ENCODE data around the gene SPPL2B.
"Not testable (repeated sequence)": the region's sequence is repeated elsewhere in the genome, so short reads cannot be mapped to it uniquely, and the experiment has no call there.

SPPL2B gene

DNA sequence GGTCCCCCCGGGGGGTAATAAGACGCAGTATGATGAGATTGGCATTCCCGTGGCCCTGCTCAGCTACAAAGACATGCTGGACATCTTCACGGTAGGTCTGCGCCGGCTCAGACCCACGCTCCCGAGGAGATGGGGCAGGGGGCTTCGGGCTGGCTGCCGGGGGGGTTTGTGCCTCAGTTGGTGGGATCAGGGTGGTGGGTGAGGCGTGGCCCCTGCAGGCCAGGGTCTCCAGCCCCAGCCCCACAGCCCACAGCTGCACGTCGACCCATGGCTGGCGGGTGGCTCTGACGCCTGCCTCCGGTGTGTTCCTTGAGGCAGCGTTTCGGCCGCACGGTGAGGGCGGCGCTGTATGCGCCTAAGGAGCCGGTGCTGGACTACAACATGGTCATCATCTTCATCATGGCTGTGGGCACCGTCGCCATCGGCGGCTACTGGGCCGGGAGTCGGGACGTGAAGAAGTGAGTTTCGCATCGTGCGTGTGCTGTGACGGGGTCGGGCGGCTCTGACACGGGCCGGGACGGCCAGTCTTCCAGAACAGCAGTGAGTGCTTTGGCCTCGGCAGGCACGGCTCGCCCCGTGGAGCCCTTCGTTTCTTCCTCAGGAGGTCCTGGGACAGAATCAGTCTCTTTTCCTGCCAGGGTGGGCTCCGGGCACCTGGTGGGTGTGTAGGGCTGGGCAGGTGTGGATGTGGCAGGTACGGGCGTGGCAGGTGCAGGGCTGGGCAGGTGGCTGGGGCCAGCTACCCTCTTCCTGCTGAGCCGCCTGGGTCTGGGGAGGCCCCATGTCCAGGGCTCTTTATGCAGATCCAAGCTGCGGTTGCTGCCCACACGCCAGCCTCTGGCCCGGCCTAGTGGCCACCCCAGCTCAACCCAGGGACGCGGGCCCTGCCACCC lies 10.5 kb downstream of the SPPL2B start:
- no peak for DNase-seq

DNA sequence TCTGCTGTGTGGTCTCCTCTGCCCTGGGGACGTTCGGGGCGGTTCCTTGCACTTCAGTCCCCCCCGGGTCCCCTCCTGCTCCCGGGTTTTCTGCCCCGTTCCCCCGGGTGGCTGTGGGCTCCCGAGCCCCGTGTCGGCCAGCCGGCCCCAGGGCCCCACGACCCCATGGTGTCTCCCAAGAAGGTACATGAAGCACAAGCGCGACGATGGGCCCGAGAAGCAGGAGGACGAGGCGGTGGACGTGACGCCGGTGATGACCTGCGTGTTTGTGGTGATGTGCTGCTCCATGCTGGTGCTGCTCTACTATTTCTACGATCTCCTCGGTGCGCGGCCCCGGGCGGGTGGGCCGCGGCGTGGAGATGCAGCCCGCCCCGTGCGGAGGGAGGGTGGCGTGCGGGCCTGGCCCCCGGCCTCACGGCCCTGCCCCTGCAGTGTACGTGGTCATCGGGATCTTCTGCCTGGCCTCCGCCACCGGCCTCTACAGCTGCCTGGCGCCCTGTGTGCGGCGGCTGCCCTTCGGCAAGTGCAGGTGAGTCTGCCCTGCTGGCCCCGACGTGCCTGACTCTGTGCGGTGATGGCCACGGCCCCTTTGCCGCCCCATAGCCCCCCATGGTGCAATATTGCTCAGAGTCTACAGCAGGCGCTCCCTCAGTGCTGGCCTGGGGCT lies 11.3 kb downstream of the SPPL2B start:
- DNase-seq: no peak

DNA sequence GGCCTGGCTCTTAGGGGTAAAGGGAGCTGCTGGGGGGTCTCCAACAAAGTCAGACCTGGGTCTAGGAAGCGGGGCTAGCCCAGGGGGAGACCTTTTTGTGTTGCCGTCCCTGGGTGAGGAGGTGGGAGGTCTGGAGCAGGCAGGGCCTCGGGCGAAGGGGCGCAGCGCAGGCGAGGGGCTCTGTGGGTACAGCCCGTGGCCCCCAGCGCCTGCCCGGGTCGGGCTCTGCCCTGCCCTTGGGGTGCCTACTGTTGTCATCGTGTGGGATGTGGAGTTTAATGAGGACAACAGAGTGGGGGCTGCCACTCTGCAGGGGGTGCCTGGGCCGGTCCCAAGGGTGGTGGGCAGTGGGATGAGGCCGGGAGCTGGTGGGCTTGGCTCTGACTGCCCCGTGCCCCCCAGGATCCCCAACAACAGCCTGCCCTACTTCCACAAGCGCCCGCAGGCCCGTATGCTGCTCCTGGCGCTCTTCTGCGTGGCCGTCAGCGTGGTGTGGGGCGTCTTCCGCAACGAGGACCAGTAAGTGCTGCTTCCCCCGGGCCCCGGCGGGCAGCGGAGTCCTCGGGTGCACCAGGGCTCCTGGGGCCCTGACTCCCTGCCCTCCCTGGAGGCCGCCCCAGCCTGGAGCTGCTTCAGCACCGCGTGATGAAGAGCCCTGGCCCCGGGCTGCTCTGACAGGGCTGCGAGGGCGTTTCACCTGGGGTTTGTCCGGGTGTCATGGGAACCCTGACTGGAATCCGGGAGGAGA lies 12.2 kb downstream of the SPPL2B start:
- DNase-seq: no peak

DNA sequence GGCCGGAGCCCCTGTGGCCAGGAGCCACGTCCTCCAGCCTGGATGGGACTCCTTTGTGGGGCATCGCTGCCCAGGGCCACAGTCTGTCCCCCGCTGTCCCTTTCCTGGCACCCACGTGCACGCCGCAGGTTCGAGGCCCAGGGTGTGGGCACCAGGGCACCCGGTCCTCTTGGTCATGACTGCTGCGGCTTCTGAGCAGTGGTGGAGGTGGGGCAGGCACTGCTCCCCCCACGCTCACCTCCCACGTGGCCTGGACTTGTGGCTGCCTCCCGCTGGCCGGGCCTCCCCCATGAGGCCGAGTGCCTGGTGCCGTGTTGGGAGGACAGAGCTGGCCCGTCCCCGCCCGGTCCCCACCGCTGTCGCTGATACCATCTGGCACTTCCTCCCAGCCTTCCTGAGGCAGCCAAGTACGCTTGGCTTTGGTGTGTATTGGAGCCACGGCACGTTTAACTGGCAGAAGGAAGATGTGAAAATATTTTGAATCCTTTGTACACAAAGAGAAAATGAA lies 12.8 kb downstream of the SPPL2B start:
- no peak for DNase-seq

DNA sequence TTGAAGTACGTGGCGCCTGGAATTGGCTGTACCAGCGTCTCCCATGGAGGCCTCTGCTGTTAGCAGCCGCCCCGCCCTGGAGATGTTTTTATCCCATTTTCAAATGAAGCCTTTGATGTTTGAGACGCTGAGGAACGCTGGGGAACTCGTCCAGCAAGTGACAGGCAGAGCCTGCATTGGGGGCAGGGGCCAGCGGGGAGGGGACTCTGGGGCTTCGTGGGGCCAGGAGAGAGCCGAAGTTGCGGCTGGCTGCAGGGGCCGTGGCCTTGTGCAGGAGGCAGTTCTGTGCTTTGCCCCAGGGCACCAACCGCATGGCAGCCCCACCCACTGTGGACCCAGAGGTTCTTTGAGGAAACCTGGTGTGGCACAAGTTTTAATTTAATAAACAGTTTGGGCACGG lies 13.5 kb downstream of the SPPL2B start:
- DNase-seq: no peak

DNA sequence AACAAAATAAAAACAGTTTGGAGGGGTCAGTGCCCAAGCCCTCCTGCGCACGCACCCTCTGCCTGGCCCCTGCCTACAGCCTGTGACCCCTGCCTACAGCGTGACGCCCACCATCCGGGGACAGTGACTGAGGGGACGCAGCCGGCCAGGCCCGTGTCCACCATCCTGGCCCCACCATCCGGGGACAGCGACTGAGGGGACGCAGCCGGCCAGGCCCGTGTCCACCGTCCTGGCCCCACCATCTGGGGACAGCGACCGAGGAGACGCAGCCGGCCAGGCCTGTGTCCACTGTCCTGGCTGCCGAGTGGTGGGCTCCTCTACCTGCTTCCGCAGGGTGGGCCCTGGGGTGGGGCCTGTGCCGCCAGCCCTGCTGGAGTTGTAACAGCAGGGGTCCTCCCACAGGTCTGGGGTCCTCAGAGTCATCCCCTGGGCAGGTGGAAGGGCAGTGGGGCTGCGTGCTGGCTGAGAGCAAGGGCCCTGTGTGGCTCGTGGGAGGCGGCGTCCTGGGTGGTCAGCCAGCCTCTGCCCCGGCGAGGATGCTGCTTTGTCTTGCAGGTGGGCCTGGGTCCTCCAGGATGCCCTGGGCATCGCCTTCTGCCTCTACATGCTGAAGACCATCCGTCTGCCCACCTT lies 14.3 kb downstream of the SPPL2B start:
- DNase-seq: no peak

DNA sequence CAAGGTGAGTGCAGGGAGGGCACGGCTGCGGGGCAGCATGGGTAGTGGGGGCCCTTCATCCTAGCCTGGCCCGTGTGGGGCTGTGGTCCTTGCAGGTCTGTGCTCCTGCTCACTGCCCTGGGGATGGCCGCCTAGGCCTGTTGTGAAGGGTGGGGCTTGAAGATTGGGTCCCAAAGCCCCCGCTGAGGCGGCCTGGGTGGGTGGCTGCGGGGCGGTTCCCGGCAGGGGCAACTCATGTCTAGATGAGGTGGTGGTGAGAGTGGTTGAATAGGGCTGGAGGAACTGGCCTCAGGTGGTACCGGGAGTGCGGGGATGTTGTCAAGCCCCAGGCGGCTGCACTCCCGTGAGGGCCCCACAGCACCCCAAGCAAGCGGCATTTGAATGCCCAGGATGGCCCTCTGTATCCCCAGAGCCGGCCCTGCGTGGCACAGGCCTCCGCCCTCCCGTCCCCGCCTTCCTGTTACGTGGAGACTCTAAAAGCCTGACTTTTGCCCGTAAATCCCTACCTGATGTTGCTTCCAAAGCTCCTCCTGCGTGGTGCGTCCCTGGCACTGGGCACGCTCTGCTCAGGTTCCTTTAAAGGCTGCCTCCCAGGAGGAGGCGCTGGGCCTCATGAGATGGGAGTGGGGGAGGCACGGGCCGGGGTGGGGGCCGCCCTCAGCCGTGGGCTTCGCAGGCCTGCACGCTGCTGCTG lies 15.0 kb downstream of the SPPL2B start:
- no peak for DNase-seq

DNA sequence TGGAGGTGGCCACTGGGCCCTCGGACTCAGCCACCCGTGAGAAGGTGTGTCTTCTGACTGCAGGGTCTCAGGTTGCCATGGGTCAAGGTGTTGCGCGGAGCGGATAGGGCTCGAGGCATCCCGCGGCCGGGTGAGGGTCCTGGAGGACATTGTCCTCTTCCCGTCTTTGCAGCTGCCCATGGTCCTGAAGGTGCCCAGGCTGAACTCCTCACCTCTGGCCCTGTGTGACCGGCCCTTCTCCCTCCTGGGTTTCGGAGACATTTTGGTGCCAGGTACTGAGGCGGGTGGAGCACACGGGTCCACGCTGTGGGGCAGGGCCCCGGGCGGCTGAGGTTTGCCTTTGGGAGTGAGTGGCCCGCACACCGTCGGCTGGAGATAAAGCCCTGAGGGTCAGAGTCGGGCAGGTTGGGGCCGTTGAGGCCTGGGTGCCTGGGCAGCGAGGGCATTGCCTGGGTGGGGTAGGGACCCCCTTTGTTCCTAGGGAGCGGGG lies 15.9 kb downstream of the SPPL2B start:
- no peak for DNase-seq

DNA sequence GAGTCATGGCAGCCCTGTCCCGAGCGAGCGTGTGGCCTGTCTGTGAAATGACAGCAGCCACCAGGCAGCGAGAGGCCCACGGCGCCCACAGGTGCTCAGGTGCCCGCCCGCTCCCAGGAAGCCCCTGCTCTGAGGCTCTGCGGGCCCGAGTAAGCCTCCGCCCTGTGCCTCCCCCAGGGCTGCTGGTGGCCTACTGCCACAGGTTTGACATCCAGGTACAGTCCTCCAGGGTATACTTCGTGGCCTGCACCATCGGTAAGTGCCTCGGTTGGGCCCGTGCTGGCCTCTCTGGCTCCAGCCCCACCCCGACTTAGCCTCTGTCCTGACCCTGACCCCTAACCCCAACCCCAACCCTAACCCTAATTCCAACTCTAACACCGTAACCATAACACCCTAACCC lies 16.6 kb downstream of the SPPL2B start:
- no peak for DNase-seq

DNA sequence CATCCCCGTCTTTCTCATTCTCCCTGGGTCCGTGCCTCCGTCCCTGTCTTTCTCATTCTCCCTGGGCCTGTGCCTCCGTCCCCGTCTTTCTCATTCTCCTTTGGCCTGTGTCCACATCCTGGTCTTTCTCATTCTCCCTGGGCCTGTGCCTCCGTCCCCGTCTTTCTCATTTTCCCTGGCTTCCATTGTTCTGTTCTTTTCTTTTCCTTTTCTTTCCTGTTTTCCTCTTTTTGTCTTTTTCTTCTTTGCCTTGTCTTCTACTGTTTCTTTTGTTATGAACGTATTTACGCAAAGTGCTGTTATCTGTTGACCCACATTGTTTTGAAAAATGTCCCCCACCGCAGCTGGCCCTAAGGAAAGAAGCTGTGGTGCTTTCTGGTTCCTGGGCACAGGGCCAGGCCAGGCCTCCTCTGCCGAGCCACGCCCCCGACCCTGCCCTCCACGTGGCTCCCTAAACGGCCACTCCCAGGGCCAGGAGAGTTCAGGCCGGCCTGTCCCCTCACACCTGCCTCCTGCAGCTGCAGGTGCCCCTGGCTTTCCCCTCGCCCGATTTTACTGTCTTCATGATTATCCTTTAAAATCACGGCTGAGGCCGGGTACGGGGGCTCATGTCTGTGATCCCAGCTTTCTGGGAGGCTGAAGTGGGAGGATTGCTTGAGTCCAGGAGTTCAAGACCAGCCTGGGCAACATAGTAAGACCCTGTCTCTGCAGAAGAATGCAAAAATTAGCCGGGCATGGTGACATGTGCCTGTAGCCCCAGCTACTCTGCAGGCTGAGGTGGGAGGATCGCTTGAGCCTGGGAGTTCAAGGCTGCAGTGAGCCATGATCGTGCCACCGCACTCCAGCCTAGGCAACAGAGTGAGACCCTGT lies 17.5 kb downstream of the SPPL2B start:
- DNase-seq: no peak

DNA sequence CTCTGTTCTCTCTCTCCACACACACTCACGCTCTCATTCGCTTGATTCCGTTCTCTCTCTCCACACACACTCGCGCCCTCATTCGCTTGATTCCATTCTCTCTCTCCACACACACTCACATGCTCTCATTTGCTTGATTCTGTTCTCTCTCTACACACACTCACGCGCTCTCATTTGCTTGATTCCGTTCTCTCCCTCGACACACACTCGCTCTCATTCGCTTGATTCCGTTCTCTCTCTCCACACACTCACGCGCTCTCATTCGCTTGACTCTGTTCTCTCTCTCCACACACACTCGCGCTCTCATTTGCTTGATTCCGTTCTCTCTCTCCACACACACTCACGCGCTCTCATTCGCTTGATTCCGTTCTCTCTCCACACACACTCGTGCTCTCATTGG lies 21.3 kb downstream of the SPPL2B start:
- not testable (repeated sequence) for DNase-seq

DNA sequence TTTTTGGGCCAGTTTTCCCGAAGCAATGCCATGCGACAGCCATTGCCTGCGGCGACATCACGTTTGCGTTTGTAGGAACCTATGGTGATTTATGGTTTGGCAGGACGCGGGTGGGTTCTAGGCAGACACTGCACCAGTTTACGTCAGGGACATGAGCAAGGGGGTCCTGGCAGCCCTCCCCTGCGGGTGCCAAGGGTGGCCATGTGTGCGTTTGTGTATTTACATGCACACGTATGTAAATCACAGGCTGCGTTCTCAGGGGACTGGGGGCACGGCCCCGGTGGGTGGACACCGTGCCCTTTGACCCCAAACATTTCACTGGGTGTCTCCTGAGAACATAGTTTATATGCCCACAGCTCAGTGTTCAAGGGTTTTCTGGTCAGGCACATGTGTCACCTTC lies 22.2 kb downstream of the SPPL2B start:
- DNase-seq: no peak

DNA sequence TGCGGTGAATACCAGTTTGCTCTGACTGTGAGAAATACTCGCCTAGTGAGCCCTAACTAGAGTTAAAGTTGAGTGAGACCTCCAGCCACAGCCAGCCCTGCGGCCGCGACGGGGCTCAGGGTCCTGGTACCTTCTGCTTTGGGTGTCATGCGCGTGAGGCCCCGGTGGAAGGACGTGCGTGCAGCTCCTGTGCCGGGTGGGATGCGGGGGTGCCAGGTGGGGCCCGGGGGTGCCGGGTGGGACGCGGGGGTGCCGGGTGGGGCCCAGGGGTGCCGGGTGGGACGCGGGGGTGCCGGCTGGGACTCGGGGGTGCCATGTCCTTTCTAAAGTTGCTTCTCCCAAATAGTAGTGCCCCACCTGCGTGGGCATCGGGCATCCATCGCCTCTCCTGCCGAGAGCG lies 23.1 kb downstream of the SPPL2B start:
- no peak for DNase-seq

DNA sequence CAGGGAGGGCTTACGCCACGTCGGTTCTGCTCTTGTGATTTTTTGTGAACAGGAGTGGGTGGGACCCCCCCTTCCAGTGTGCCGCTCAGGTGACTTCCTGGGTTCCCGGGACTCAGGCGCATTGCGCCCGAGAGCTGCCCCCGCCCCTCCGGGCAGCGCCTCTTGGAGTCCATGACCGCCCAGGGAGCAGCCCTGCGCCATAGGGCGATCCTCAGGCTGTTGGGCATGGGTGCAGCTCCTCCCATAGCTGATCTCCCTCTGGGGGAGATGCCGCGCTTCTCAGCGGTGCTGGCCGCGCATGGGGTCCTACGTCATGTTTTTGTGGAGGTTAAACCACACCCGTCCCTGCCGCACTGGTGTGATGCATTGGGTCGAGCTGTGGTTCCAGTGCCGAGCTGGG lies 23.6 kb downstream of the SPPL2B start:
- DNase-seq: no peak

DNA sequence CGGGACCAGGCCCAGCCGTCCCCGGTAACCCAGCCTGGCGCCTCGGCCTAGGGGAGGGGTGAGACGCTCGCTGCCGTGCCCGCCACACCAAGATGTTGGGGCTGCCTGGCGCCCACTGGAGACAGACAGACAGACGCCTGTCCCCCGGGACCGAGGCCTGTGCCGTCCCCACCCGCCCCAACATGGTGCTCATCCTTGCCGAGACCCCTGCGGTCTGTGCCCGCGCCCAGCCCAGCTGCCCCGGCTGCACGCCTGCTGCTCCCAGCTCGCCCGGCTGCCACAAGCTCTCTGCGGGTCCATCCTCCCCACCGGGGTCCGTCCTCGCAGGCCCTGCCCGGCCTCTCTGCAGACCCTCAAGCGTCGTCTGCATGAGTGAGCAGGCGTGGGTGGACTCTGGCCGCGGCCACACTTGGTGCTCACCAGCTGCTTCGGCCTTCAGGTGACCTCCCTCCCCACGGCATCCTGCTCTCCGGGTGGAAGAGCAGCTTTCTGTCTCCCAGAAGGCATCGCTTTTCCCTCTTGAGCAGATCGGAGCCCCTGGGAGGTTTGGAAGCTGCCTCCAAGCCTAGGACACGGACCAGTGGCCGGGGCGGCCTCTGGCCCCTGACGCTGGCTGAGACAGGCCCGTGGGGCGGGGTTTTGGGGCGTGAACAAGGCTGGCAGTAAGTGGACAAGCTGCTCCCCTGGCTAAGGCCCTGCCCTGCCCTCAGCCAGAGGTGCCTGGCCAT lies 24.8 kb downstream of the SPPL2B start:
- DNase-seq: no peak

DNA sequence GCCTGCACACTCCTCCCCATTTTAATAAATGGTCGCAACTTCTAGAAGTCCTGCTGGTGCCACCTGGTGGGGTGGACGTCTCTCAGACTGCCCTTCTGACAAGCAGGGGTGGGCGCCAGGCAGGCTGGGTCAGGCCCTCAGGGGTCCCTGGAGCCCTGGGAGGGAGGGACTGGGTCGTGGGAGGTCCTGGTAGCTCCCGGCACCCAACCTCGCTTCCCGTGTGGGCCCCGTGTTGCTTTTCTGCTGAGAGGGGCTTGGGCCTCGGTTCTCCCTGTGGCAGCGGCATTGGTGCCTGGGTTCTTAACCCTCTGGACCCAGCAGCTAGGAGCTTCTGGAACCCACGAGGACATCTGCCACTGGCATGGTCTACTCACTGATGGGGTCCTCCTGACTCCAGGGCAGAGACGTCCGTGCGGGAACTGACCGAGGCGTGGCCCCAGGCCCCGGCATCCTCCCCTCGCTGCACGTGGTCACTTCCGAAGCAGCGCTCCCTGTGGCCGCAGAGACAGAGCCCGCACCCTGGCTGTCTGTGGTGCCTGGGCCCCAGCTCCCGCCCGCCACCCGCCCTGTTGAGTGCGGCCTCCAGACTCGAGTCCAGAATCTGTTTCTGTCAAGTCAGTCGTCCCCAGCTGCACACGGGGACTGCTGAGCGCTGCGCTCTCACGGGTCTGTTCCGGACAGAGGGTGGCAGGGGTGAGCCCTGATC lies 25.6 kb downstream of the SPPL2B start:
- no peak for DNase-seq

DNA sequence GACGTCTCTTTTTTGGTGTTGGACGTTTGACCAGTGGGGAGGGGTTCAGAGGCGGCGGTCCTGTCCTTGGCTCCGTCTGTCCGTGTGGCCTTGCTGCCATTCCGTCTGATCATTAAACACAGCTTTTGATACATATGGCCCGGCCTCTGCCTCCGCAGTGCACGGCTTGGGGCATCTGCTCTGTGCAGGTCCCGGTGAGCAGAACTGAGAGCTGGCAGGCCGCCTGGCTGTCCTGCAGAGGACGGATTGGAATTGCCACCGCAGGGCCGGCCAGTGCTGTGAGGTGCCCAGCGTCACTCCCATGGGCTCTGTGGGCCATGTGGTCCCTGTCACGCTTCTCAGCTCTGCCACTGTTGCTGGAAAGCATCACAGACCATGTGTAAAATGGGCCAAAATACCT lies 26.2 kb downstream of the SPPL2B start:
- DNase-seq: no peak

DNA sequence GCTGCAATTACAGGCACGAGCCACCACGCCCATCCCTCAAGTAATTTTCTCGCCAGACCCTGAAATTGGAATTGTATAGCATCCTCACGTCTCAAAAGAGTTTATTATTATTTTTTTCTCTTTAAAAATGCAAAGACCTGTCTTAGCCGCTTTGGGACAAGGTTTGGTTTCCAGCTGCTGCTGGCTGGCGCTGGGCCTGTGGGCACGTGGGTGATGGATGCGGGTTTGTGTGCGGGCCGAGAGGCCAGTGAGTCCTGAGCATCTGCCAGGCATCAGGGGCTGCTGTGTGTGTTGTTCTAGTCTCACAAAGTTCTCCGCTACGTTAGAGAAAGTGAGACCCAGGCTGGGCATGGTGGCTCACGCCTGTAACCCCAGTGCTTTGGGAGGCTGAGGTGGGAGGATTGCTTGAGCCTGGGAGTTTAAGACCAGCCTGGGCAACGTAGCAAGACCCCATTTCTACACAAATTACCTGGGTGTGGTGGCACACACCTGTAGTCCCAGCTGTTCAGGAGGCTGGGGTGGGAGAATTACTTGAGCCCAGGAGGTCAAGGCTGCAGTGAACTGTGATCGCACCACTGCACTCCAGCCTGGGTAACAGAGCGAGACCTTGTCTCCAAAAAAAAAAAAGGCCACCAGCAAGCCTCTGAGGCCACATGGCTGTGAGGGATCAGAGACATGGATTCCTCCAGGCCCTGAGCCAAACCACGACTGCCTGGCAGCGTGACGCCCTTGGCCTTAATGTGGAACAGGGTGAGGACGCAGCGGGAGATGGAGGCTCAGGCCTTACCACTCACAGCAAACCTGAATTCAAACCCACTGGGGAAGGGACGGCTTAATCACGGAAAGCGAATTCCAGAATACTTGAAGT lies 26.9 kb downstream of the SPPL2B start:
- no peak for DNase-seq

All from CD4-positive, alpha-beta T cell treated with Interleukin-6 for 4 hours (primary cell).